Gastrocnemius medialis (tissue), 4 donors: ENCODE measurements around the gene CA6. TPM values are rescaled to one million over a fixed set of nuclear protein-coding genes. Genes with fewer than 3 reads are reported as not detected.
"Not testable (repeated sequence)": the region's sequence is repeated elsewhere in the genome, so short reads cannot be mapped to it uniquely, and the experiment has no call there.

Experiments used
- ATAC-seq, 2 donors: fragments of 150-250 bp; one replicate each; pipeline ENCODE4 v1.9.1; 2016
- DNase-seq, 2 donors: peaks; one replicate each; pipeline ENCODE4 v3.0.0-alpha.2; 2019
- H3K27ac ChIP-seq, 4 donors: fragments of 200-600 bp; sonication (generic); 1 replicate in 1 of 4; 2 replicates in 3 of 4; pipeline ENCODE4 v1.5.1; 2016 to 2018; ENCODE audit warnings: mild to moderate bottlenecking in 2 of 4, moderate library complexity in 1 of 4
- H3K27me3 ChIP-seq, 3 donors: fragments of 200-600 bp; sonication (generic) in 2 of 3; 1 replicate in 1 of 3; 2 replicates in 2 of 3; pipeline versions ENCODE4 v1.5.1 to v1.6.0; 2016 to 2019; ENCODE audit warnings: mild to moderate bottlenecking in 1 of 3, moderate library complexity in 1 of 3
- H3K36me3 ChIP-seq, 2 donors: fragments of 200-600 bp; sonication (generic) in 1 of 2; one replicate each; pipeline ENCODE4 v1.5.1; 2017 to 2018
- H3K4me1 ChIP-seq, 2 donors: fragments of 200-600 bp; sonication (generic) in 1 of 2; one replicate each; pipeline ENCODE4 v1.5.1; 2016 to 2017; ENCODE audit warnings: mild to moderate bottlenecking in 2 of 2
- H3K4me3 ChIP-seq, 4 donors: fragments of 200-600 bp; sonication (generic) in 3 of 4; 1 replicate in 1 of 4; 2 replicates in 3 of 4; pipeline ENCODE4 v1.5.1; 2016 to 2019; ENCODE audit warnings: mild to moderate bottlenecking in 2 of 4
- H3K9me3 ChIP-seq, 3 donors: fragments of 200-600 bp; sonication (generic) in 2 of 3; 1 replicate in 1 of 3; 2 replicates in 2 of 3; pipeline ENCODE4 v1.5.1; 2016 to 2019
- CTCF ChIP-seq, 5 experiments: fragments of 450-650 bp in 3 of 5; fragments of 200-600 bp in 2 of 5; sonication (generic) in 2 of 5; IDR thresholded peaks in 4 of 5; conservative IDR thresholded peaks in 1 of 5; 1 replicate in 4 of 5; 2 replicates in 1 of 5; pipeline ENCODE4 v1.5.1; 2016 to 2019; ENCODE audit warnings: antibody characterized with exemption in 5 of 5, mild to moderate bottlenecking in 3 of 5, moderate library complexity in 3 of 5
- POLR2A ChIP-seq, 2 donors: fragments of 450-650 bp; IDR thresholded peaks; one replicate each; pipeline ENCODE4 v1.6.1; 2017; ENCODE audit warnings: antibody characterized with exemption in 2 of 2, mild to moderate bottlenecking in 2 of 2, moderate library complexity in 2 of 2
- in situ Hi-C, 4 donors: fragments of 200-750 bp; cut with MboI; loops; one replicate each; pipeline versions ENCODE4 v1.15.0 to v1.8.0; 2017; ENCODE audit warnings: low sequenced_read_pairs in 4 of 4
- intact Hi-C: fragments of 100-400 bp; cut with DNase I; formaldehyde crosslinking; loops from one replicate; pipeline ENCODE4 v1.15.1; 2023; ENCODE audit warnings: low total_unique reads
- total RNA-seq, 4 donors: library from RNA; depleted of rRNA; stranded (reverse); fragments of >200 nt; gene quantifications; one replicate each; pipeline versions ENCODE4 v1.1.0 to v1.2.3, GENCODE V29; 2016

Gene CA6
- total RNA-seq, 4 donors from 2014 or later, result not detected

GRCh38 chr1:8966606-8967005, 20.9 kb downstream of the CA6 start:
- Histone ChIP-seq H3K27ac (no peak overlapping the region), H3K27me3 (no peaks in the 10 kb centered on the region), H3K9me3 (no peaks in the 10 kb centered on the region), H3K4me1 (no peaks in the 10 kb centered on the region), H3K36me3 (no peaks in the 10 kb centered on the region), H3K4me3 (no peak overlapping the region)
- DNase-seq, result no peak
- in situ Hi-C loops (no loop called here), intact Hi-C loops (no loop called here)
- TF ChIP-seq CTCF (IDR thresholded peaks at IDR 0.05 in 4 of 5, conservative IDR thresholded peaks at IDR 0.05 in 1 of 5) (no peak), POLR2A (IDR thresholded peaks at IDR 0.05) (no peak)
- ATAC-seq, result no peak

- H3K27me3 ChIP-seq, DNase-seq, in situ Hi-C loops, H3K4me3 ChIP-seq, intact Hi-C loops, H3K36me3 ChIP-seq, ATAC-seq, H3K9me3 ChIP-seq, H3K4me1 ChIP-seq, H3K27ac ChIP-seq: not testable (repeated sequence)
These were observed 23.2 kb downstream of the CA6 start for GRCh38 chr1:8968902-8969301.

- no peak for ATAC-seq
- Histone ChIP-seq H3K4me3 (no peak overlapping the region), H3K27ac (no peak overlapping the region), H3K36me3 (no peaks in the 10 kb centered on the region), H3K27me3 (no peaks in the 10 kb centered on the region), H3K4me1 (no peaks in the 10 kb centered on the region), H3K9me3 (no peaks in the 10 kb centered on the region)
- intact Hi-C loops (no loop called here), in situ Hi-C loops (no loop called here)
- no peak for TF ChIP-seq POLR2A (IDR thresholded peaks at IDR 0.05)
- TF ChIP-seq CTCF (IDR thresholded peaks at IDR 0.05 in 4 of 5, conservative IDR thresholded peaks at IDR 0.05 in 1 of 5), result no peak
- no peak for DNase-seq
These were observed 24.3 kb downstream of the CA6 start for GRCh38 chr1:8969937-8970336.

GRCh38 chr1:8970870-8971337, 25.2 kb downstream of the CA6 start:
- no peak overlapping the region for H3K27ac ChIP-seq
- DNase-seq (no peak), ATAC-seq (no peak)
- H3K27me3 ChIP-seq, result no peaks in the 10 kb centered on the region
- no peaks in the 10 kb centered on the region for H3K9me3 ChIP-seq
- no peaks in the 10 kb centered on the region for H3K4me1 ChIP-seq
- TF ChIP-seq CTCF (IDR thresholded peaks at IDR 0.05 in 4 of 5, conservative IDR thresholded peaks at IDR 0.05 in 1 of 5), result no peak
- no peak for TF ChIP-seq POLR2A (IDR thresholded peaks at IDR 0.05)
- no peak overlapping the region for H3K4me3 ChIP-seq
- in situ Hi-C loops (no loop called here), intact Hi-C loops (no loop called here)
- no peaks in the 10 kb centered on the region for H3K36me3 ChIP-seq

GRCh38 chr1:8974551-8974950, 28.9 kb downstream of the CA6 start:
- ATAC-seq (no peak), DNase-seq (no peak)
- Histone ChIP-seq H3K36me3 (no peaks in the 10 kb centered on the region), H3K4me3 (no peak overlapping the region), H3K4me1 (no peaks in the 10 kb centered on the region), H3K27me3 (no peaks in the 10 kb centered on the region), H3K27ac (no peak overlapping the region), H3K9me3 (no peaks in the 10 kb centered on the region)
- intact Hi-C loops, result no loop called here
- in situ Hi-C loops, result no loop called here
- TF ChIP-seq CTCF (IDR thresholded peaks at IDR 0.05 in 4 of 5, conservative IDR thresholded peaks at IDR 0.05 in 1 of 5) (no peak), POLR2A (IDR thresholded peaks at IDR 0.05) (no peak)
